D721Med (cell line): Measurements from ENCODE around the gene SEMA4A.

Experiments used
- DNase-seq: peaks from one replicate; pipeline ENCODE4 v3.0.0; 2011; ENCODE audit warnings: low spot score; ENCODE audit not compliant: insufficient read length
- FAIRE-seq: peaks from 2 replicates; lab custom pipeline; 2011; peaks lifted over from hg19 to GRCh38; lab: Jason Lieb, UNC
- CTCF ChIP-seq: IDR thresholded peaks from 2 replicates; pipeline ENCODE4 v1.5.1; 2012; ENCODE audit warnings: mild to moderate bottlenecking, control low read depth; ENCODE audit not compliant: insufficient read depth; ENCODE audit errors: missing control alignments

Gene SEMA4A

GRCh38 chr1:156134716-156135435 lies 18.5 kb upstream of the SEMA4A start:
- DNase-seq: no peak
- TF ChIP-seq CTCF: no peak
- FAIRE-seq: no peak

DNA sequence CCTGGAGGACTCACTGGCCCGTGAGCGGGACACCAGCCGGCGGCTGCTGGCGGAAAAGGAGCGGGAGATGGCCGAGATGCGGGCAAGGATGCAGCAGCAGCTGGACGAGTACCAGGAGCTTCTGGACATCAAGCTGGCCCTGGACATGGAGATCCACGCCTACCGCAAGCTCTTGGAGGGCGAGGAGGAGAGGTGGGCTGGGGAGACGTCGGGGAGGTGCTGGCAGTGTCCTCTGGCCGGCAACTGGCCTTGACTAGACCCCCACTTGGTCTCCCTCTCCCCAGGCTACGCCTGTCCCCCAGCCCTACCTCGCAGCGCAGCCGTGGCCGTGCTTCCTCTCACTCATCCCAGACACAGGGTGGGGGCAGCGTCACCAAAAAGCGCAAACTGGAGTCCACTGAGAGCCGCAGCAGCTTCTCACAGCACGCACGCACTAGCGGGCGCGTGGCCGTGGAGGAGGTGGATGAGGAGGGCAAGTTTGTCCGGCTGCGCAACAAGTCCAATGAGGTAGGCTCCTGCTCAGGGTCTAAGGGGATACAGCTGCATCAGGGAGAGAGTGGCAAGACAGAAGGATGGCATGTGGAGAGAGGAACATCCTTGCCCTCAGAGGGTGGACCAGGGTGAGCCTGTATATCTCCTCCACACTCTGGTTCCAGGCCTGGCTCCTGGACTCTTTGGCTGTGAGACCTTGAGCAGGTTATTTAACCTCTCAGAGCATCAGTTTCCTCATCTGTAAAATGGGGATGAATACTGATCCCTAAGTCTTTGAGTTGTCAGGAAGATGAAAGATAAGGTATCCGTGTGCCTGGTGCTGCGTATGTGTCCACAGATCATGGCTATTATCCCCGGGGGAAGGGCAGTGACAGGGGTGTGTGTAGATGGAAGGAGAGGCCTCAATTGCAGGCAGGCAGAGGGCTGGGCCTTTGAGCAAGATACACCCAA lies 17.2 kb upstream of the SEMA4A start:
- DNase-seq (no peak), FAIRE-seq (no peak)
- no peak for TF ChIP-seq CTCF

DNA sequence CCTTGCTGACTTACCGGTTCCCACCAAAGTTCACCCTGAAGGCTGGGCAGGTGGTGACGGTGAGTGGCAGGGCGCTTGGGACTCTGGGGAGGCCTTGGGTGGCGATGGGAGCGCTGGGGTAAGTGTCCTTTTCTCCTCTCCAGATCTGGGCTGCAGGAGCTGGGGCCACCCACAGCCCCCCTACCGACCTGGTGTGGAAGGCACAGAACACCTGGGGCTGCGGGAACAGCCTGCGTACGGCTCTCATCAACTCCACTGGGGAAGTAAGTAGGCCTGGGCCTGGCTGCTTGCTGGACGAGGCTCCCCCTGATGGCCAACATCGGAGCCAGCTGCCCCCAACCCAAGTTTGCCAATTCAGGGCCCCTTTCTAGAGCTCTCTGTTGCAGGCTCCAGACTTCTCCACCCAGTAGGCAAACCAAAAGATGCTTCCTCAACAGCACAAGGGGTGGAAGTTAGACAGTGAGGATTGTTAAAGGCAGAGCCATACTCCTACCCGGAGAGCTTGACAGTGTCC lies 16.4 kb upstream of the SEMA4A start:
- no peak for FAIRE-seq
- DNase-seq: no peak
- TF ChIP-seq CTCF: no peak

- DNase-seq (no peak), FAIRE-seq (no peak)
- TF ChIP-seq CTCF: no peak
Observed at GRCh38 chr1:156138458-156138867, 14.9 kb upstream of the SEMA4A start.

- DNase-seq: peak; percentile 70
- no peak for FAIRE-seq
- peak; percentile 55 for TF ChIP-seq CTCF
Observed at GRCh38 chr1:156140879-156141707, 12.3 kb upstream of the SEMA4A start.

DNA sequence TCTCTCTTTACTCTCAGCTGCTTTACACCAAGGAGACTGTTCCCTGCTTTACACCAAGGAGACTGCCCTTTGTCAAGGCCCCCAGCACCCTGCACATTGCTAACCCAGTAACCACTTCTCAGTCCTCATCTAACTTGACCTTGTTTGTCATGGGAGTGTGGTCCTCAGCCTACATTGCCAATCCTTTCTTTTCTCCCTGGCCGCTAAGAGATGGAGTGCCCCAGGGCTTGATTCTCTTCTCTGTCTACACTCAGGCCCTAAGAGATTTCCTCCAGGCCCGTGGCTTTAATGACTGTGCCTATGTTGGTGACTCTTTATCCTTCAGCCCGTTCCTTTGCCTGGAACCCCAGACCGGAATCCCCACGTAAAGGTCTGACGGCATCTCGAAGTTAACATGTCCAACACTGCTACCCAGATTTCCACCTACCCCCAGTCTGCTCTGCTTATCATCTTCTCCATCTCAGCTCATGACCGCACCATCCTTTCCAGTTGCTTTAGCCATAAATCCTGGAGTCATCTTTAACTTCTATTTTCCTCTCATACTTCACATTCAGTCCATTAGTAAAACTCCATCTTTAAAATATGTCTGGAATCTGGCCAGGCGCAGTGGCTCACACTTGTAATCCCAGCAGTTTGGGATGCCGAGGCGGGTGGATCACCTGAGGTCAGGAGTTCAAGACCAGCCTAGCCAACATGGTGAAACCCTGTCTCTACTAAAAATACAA lies 9.5 kb upstream of the SEMA4A start:
- DNase-seq: no peak
- TF ChIP-seq CTCF: no peak
- no peak for FAIRE-seq
